GM19438 (cell line): ENCODE results near the gene SIM2.

Experiments
- ATAC-seq: cut with Tn5 transposase; IDR thresholded peaks from one replicate; pipeline ENCODE4 v1.9.1; 2021; ENCODE audit warnings: low read depth; ENCODE audit not compliant: unreplicated experiment

SIM2 gene

DNA sequence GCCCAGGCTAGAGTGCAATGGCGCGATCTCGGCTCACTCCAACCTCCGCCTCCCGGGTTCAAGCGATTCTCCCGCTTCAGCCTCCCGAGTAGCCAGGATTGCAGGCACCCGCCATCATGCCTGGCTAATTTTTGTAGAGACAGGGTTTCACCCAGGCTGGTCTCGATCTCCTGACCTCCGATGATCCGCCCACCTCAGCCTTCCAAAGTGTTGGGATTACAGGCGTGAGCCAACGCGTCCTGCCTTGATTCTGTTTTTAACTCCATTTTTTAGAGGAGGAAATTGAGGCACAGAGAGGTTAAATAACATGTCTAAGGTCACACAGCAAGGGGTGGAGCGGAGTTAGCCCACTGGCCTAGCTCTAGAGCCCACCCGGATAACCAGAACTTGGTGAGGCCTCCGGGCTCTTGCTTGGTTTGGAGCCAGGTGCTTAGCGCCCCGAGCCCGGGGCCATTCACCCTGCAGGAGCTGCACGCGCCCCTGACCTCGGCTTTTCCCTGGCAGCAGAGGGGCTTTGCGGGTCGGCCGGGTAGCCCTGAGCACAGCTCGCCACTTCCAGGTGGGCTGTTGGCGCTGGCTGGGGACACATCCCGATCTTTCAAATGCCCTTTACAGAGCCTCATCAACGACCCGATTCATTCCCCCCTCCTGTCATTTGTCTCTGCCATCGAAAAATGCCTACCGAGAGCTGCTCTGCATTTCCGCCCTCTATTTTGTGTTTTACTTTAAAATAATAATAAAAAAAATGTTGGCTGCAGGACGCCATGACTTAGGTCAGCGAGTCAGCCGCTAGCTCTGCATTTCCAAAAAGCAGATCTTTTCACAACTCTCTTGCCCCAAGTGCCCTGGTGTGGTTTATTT is 11.2 kb downstream of the SIM2 start:
- no peak for ATAC-seq

DNA sequence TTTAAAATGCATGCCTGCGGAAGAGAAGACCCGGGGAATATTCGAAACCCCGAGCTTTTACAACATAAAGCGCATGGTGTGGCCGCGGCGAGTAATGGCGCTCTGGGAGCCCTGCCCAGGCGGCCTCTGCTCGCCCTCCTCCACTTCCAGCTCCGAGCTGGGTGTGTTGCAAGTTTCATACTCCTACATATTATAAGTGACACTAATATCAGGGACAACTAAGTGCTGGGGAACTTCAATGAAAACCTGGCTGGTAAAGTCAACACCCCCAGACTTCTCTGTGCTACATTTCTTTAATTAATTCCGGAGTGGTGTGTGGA is 11.8 kb downstream of the SIM2 start:
- no peak for ATAC-seq

DNA sequence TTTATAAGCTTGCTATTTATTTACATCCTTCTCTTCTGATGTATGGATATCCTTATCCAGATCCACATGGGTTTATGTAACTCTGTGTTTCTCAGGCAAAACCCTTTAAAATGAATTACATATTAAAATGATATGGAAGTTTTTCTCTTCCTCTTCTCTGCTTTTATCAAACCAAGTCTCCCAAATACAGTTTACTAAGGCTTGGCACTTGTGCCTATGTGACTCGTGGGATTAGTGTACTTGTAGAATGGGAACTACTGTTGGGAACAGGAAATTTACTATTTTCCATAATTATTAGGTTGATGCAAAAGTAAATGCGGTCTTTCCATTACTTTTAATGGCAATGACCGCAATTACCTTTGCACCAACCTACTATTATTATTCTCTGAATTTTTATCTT is 14.8 kb downstream of the SIM2 start:
- no peak for ATAC-seq

GRCh38 chr21:36716387-36716786 is 17.5 kb downstream of the SIM2 start:
- no peak for ATAC-seq

GRCh38 chr21:36716836-36717235 is 17.9 kb downstream of the SIM2 start:
- ATAC-seq = no peak

- ATAC-seq = no peak
Measured at GRCh38 chr21:36717976-36718375, 19.1 kb downstream of the SIM2 start.

DNA sequence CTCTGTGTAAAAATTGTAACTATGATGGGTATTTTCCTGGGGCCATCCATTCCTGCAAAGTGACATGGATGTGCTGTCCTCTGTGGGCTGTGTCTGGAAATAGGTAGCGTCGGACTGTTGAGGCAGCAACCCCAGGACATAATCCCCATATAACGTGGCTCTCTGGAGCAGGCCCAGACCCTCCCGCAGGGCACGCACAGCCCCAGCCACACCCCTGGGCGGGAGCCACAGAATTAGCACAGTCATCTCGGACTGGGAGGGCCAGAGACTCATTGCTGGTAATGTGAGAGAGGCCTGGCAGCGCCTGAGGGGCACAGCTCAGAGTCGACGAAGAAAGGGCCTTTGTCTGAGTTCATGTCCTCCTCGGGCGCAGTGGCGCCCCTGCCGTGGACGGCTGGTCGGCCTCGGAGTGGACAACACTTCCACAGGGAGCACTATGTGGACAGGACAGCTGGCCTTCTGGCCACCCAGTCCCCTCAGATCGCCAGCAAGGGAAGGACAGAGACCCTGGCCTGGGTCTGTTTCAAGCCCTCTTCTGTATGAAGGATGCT is 20.1 kb downstream of the SIM2 start:
- ATAC-seq = no peak

- no peak for ATAC-seq
Measured at GRCh38 chr21:36719614-36720013, 20.7 kb downstream of the SIM2 start.

- ATAC-seq = no peak
Measured at GRCh38 chr21:36721817-36722216, 22.9 kb downstream of the SIM2 start.

GRCh38 chr21:36722370-36723368 is 23.8 kb downstream of the SIM2 start:
- ATAC-seq = no peak

DNA sequence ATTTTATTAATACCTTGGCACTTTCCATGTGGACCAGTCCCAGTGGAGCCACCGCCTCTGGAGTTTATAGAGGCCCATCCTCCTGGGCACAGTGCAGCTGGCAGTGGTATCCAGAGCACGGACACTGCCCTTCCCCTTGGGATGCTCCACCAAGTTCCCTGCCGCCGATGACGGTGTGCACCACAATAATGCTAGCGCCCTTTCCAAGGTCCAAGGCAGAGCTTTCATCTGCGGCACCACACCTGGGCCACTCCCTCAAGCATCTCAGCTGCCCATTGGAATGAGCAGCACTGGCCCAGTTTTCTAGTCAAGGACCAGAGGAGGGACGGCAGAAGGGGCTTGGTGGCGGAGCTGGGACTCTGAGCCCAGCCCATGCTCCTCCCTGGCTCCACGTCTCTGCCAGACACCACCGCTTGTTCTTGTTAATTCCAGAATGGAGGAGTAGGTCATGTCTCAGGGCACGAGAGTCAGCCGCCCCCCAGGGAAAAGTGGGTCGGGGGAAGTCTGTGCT is 24.5 kb downstream of the SIM2 start:
- ATAC-seq = no peak

DNA sequence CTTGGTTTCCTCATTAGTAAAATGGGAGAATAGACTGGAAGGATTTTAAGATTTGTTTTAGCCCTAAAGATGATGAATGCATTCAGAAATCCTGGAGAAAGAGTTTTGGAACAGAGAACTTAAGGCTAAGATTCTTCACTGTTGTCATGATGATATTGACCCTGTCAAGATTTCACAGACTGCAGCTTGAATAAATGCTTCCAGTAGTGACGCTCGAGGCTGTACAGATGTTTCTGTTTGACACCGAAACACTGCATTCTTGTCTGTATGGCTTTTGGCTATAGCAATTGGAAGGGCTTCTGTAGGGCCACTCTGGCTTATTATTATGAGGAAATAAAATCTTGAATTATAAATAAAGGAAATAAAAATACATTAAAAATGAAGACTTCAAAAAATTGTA is 25.7 kb downstream of the SIM2 start:
- ATAC-seq = no peak

GRCh38 chr21:36725793-36726386 is 27.0 kb downstream of the SIM2 start:
- no peak for ATAC-seq

DNA sequence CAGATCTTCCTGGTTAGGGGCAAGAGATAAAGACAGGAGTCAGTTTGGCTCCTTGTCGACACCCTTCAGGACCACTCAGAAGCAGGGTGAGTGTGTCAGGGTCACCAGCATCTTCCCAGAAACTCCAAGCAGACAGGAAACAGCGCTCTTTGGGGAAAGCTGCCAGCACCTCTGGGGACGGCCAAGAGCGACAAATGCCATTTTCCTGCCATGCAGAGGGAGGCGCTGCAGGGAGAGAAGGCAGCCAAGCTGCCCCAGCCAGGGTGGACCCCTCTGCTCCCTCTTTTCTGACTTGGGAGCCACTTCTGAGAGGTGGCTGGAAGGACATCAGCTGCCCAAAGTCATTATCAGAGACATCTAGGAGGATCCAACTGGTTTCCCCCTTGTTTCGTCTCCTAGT is 29.0 kb downstream of the SIM2 start:
- ATAC-seq = no peak

DNA sequence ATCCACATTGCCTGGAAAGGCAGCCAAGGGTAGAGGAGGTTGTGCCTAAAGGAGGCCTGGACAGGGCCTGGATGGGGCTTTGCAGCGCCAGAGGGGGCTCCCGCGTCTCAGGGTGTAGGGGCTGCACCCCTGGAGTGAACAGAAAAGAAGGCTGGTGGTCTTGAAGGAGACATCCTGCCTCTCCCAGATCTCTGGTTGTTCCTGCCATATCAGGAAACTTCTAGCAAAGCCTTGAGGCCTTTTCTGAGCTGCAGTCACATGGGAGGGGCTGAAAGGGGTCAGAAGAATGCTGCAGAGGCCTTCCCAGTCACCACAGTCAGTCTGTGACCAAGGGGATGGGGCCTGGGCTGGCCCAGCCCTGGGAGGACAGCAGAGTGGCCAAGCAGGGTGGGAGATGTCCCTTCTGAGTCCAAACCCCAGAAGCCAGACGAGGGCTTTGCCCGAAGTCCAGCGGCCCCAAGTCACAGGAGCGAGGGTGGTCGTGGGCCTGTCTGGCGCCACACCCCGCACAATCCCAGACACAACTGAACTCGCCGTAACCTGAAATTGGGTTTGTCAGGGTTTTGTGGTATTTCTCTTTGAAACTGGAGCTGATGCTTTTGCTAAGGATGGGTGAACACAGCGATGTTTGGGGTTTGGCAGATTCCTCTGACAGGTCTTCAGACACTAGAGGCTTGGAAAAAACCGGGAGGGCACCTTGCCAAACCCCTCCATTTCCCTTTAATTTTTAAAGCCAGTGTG is 29.6 kb downstream of the SIM2 start:
- ATAC-seq = no peak

- ATAC-seq = no peak
Measured at GRCh38 chr21:36729310-36729970, 30.5 kb downstream of the SIM2 start.

DNA sequence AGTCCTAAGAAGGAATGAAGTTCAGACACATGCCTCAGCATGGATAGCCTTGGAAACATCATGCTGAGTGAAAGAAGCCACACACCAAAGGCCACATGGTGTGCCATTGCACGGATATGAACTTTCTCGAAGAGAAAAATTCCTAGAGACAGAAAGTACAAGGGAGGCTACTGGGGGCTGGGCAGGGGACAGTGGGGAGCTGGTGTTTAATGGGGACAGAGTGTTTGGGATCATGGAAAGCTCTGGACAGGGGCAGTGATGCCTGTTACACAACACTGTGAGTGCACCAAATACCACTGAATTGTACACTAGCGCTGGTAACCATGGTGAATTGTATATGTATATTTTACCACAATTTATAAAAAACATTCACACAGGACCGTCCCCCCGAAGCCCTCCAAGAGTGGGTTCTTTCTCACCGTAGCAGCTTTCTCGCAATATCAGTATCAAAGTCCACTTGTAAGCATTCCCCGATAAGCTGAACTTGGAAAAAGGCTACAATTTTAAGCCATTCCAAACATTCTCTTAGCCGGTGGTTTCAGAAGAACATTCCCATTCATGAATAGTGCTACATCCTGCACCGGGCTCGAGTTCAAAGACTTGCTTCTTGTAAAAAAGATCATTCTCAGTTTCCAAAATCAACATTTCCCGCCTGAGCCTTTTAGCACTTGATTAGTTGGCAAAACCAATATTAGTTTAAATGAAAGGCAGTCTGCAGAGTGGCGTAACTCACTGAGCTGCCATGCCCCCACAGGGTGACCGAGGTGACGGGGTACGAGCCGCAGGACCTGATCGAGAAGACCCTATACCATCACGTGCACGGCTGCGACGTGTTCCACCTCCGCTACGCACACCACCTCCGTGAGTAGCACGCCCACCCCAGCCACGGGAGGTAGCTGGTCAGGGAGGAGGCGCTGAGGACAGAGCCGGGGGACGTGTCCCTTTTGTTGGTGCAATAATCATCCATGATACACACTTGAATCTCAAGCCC is 31.7 kb downstream of the SIM2 start:
- no peak for ATAC-seq

GRCh38 chr21:36732217-36732616 is 33.3 kb downstream of the SIM2 start:
- no peak for ATAC-seq
